ENCODE results near the gene LMO2. TPM values are rescaled to one million over a fixed set of nuclear protein-coding genes. Genes with fewer than 3 reads are reported as not detected.

The LMO2 gene
- 2.1 and 41.3 TPM in 2 replicates for total RNA-seq (ENCODE audit: low replicate concordance)

GRCh38 chr11:33891714-33892327, at the start of gene LMO2:
Gene LMO2 (minus strand): TSS chr11:33892076. CDS start chr11:33869716, 22,360 bp downstream.

Other genes with a start within 250 kb of the LMO2 start
- gene C11orf91, start 191.2 kb downstream of the LMO2 start, total RNA-seq (ENCODE audit: low replicate concordance) = not detected in 2 replicates
- gene CD59, start 155.7 kb downstream of the LMO2 start, total RNA-seq (ENCODE audit: low replicate concordance) = 631 and 696 TPM in 2 replicates
- 30.1 and 55.7 TPM in 2 replicates for gene FBXO3, start 117.6 kb downstream of the LMO2 start, total RNA-seq (ENCODE audit: low replicate concordance)
- gene CAPRIN1, start 159.7 kb upstream of the LMO2 start, total RNA-seq (ENCODE audit: low replicate concordance) = 124 and 172 TPM in 2 replicates
- gene NAT10, start 213.6 kb upstream of the LMO2 start, total RNA-seq (ENCODE audit: low replicate concordance) = 9.7 and 10.5 TPM in 2 replicates